Epithelial cell of proximal tubule (primary cell): ENCODE data around the gene U2AF2. TPM values are rescaled to one million over a fixed set of nuclear protein-coding genes. Genes with fewer than 3 reads are reported as not detected.

ENCODE experiments used
- total RNA-seq: library from RNA; depleted of rRNA; stranded (reverse); fragments of >200 nt; gene quantifications from 2 replicates; pipeline ENCODE4 v1.2.3, GENCODE V29; 2015

U2AF2 gene
- total RNA-seq, 1 donor from 2014 or later: 142 TPM

Other genes with a start within 250 kb of the U2AF2 start
- gene UBE2S, start 247.2 kb upstream of the U2AF2 start, total RNA-seq: 383 and 458 TPM in 2 replicates
- gene SHISA7, start 211.7 kb upstream of the U2AF2 start, total RNA-seq: 0.17 TPM in 1 of 2 replicates, not detected in the other
- gene ISOC2, start 193.4 kb upstream of the U2AF2 start, total RNA-seq: 58.7 and 71.2 TPM in 2 replicates
- not detected in 2 replicates for gene C19orf85, start 190.3 kb upstream of the U2AF2 start, total RNA-seq
- 4.2 and 6.2 TPM in 2 replicates for gene ZNF628, start 178.4 kb upstream of the U2AF2 start, total RNA-seq
- 29.0 and 29.2 TPM in 2 replicates for gene NAT14, start 169.8 kb upstream of the U2AF2 start, total RNA-seq
- 0.86 TPM in 1 of 2 replicates, not detected in the other for gene SSC5D, start 166.6 kb upstream of the U2AF2 start, total RNA-seq
- gene SBK2, start 117.9 kb upstream of the U2AF2 start, total RNA-seq: 0.58 and 2.9 TPM in 2 replicates
- 0.23 TPM in 1 of 2 replicates, not detected in the other for gene SBK3, start 109.5 kb upstream of the U2AF2 start, total RNA-seq
- gene ZNF579, start 74.2 kb upstream of the U2AF2 start, total RNA-seq: 10.0 and 11.4 TPM in 2 replicates
- gene FIZ1, start 55.5 kb upstream of the U2AF2 start, total RNA-seq: 5.5 and 9.7 TPM in 2 replicates
- 16.4 and 18.0 TPM in 2 replicates for gene ZNF524, start 54.7 kb upstream of the U2AF2 start, total RNA-seq
- 3.4 and 6.2 TPM in 2 replicates for gene ZNF865, start 49.4 kb upstream of the U2AF2 start, total RNA-seq
- 0.58 and 4.0 TPM in 2 replicates for gene ZNF784, start 30.5 kb upstream of the U2AF2 start, total RNA-seq
- gene ZNF580, start 14.0 kb upstream of the U2AF2 start, total RNA-seq: 10.6 and 10.8 TPM in 2 replicates
- gene ZNF581, start 11.4 kb upstream of the U2AF2 start, total RNA-seq: 27.2 and 29.2 TPM in 2 replicates
- gene CCDC106, start 6.8 kb upstream of the U2AF2 start, total RNA-seq: 10.2 and 17.9 TPM in 2 replicates
- 102 and 151 TPM in 2 replicates for gene EPN1, start 20.2 kb downstream of the U2AF2 start, total RNA-seq
- not detected in 2 replicates for gene NLRP9, start 83.4 kb downstream of the U2AF2 start, total RNA-seq
- not detected in 2 replicates for gene RFPL4A, start 104.1 kb downstream of the U2AF2 start, total RNA-seq
- not detected in 2 replicates for gene RFPL4AL1, start 114.1 kb downstream of the U2AF2 start, total RNA-seq
- not detected in 2 replicates for gene NLRP11, start 177.0 kb downstream of the U2AF2 start, total RNA-seq
- not detected in 2 replicates for gene NLRP4, start 181.5 kb downstream of the U2AF2 start, total RNA-seq